Left ventricle myocardium superior (tissue), 1 donor: ENCODE data around the gene DMXL2. TPM values are rescaled to one million over a fixed set of nuclear protein-coding genes. Genes with fewer than 3 reads are reported as not detected.
"Not testable (repeated sequence)": the region's sequence is repeated elsewhere in the genome, so short reads cannot be mapped to it uniquely, and the experiment has no call there.

Experiments
- ATAC-seq: fragments of 200-7000 bp; cut with Tn5 transposase; one replicate; pipeline ENCODE4 v1.9.1; 2020; ENCODE audit warnings: mild to moderate bottlenecking, moderate library complexity
- DNase-seq: peaks from one replicate; pipeline ENCODE4 v3.0.0-alpha.2; 2020
- intact Hi-C: fragments of 100-400 bp; cut with micrococcal nuclease; formaldehyde crosslinking; loops from one replicate; pipeline ENCODE4 v1.11.0; 2022
- total RNA-seq: library from RNA; stranded (reverse); fragmentation: NEBNext Ultra II Directional; extraction: Animal tissue kit (Norgen Biotek cat#: 25700); gene quantifications from one replicate; pipeline ENCODE4 v1.2.1, GENCODE V29; 2021
- donor health status: DM: no; HTN: yes; CAD: no; lungs with severe emphysema.

DMXL2 gene
- total RNA-seq, 1 donor from 2014 or later: 8.7 TPM

- DNase-seq: no peak
- intact Hi-C loops: no loop called here
- ATAC-seq: no peak
Observed at GRCh38 chr15:51624022-51624421, 1.5 kb upstream of the DMXL2 start.

- DNase-seq: no peak
- intact Hi-C loops: no loop called here
- ATAC-seq: no peak
Observed at GRCh38 chr15:51623386-51623938, 891 bp upstream of the DMXL2 start.

GRCh38 chr15:51621936-51622603, 501 bp downstream of the DMXL2 start:
- intact Hi-C loops: no loop called here
- ATAC-seq (peak; percentile 71), DNase-seq (peak; percentile 58)

- ATAC-seq: no peak
- no peak for DNase-seq
- intact Hi-C loops: no loop called here
Observed at GRCh38 chr15:51621155-51621765, 1.3 kb downstream of the DMXL2 start.

- intact Hi-C loops: no loop called here
- ATAC-seq: no peak
- DNase-seq: no peak
Observed at GRCh38 chr15:51620641-51621040, 1.9 kb downstream of the DMXL2 start.

GRCh38 chr15:51620122-51620521, 2.4 kb downstream of the DMXL2 start:
- DNase-seq (no peak), ATAC-seq (no peak)
- intact Hi-C loops: no loop called here

- intact Hi-C loops: no loop called here
- DNase-seq: no peak
- no peak for ATAC-seq
Observed at GRCh38 chr15:51619331-51620035, 3.1 kb downstream of the DMXL2 start.

GRCh38 chr15:51617886-51618285, 4.7 kb downstream of the DMXL2 start:
- DNase-seq (no peak), ATAC-seq (no peak)
- intact Hi-C loops: no loop called here

GRCh38 chr15:51613951-51614350, 8.6 kb downstream of the DMXL2 start:
- DNase-seq (no peak), ATAC-seq (no peak)
- intact Hi-C loops: no loop called here

GRCh38 chr15:51612669-51613068, 9.9 kb downstream of the DMXL2 start:
- ATAC-seq, intact Hi-C loops: not testable (repeated sequence)

GRCh38 chr15:51603462-51603948, 19.1 kb downstream of the DMXL2 start:
- DNase-seq, intact Hi-C loops, ATAC-seq: not testable (repeated sequence)

More at GRCh38 chr15:51612669-51613068, 9.9 kb downstream of the DMXL2 start:
- not testable (repeated sequence) for DNase-seq

- intact Hi-C loops: no loop called here
- ATAC-seq: no peak
- no peak for DNase-seq
Observed at GRCh38 chr15:51603002-51603401, 19.6 kb downstream of the DMXL2 start.

- DNase-seq: no peak
- intact Hi-C loops: no loop called here
- ATAC-seq: no peak
Observed at GRCh38 chr15:51602484-51602883, 20.1 kb downstream of the DMXL2 start.

GRCh38 chr15:51601801-51602200, 20.8 kb downstream of the DMXL2 start:
- intact Hi-C loops: no loop called here
- ATAC-seq (no peak), DNase-seq (no peak)

- DNase-seq (no peak), ATAC-seq (no peak)
- intact Hi-C loops: no loop called here
Observed at GRCh38 chr15:51600114-51600513, 22.5 kb downstream of the DMXL2 start.

- DNase-seq: no peak
- no peak for ATAC-seq
- intact Hi-C loops: no loop called here
Observed at GRCh38 chr15:51589881-51590568, 32.5 kb downstream of the DMXL2 start.

- DNase-seq: no peak
- no peak for ATAC-seq
- intact Hi-C loops: no loop called here
Observed at GRCh38 chr15:51588966-51589365, 33.6 kb downstream of the DMXL2 start.

GRCh38 chr15:51585986-51586385, 36.6 kb downstream of the DMXL2 start:
- no peak for DNase-seq
- peak; percentile 51 for ATAC-seq
- intact Hi-C loops: no loop called here

- no peak for DNase-seq
- ATAC-seq: no peak
- intact Hi-C loops: no loop called here
Observed at GRCh38 chr15:51580982-51581381, 41.6 kb downstream of the DMXL2 start.
